ENCODE results near the gene C16orf96.

The C16orf96 gene

DNA sequence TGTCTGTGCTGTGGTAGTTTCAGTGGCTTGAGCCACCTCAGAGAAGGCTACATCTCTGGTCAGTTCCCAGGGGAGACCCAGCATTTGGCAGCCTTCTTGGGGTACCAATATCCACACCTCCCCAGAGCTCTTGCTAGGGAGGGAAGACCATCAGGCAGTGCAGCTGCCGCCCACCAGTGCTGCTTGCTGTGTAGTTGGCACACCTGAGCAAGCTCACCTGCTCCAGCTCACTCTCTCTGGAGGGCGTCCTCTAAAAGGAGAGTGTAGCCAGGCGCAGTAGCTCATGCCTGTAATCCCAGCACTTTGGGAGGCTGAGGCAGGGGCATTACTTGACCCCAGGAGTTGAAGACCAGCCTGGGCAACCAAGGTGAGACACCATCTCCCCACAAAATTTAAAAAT is 47.3 kb upstream of the C16orf96 start:
- no peak overlapping the region for H2AFZ ChIP-seq (ENCODE audit: low read depth, low read length, severe bottlenecking)
- H3K36me3 ChIP-seq (ENCODE audit: low read length): no peaks in the 10 kb centered on the region
- no peaks in the 10 kb centered on the region for H3K79me2 ChIP-seq (ENCODE audit: insufficient read depth, low read length)
- no peaks in the 10 kb centered on the region for H3K9me3 ChIP-seq (ENCODE audit: insufficient read depth, low read length)
- H3K4me2 ChIP-seq (ENCODE audit: low read depth, low read length, poor library complexity, severe bottlenecking): no peak overlapping the region
- H3K9me2 ChIP-seq (replicated peaks; ENCODE audit: insufficient read depth, low read length): no peaks in the 10 kb centered on the region
- no peaks in the 10 kb centered on the region for H4K20me1 ChIP-seq (ENCODE audit: low read depth, low read length)
- no peak overlapping the region for H3K27ac ChIP-seq (ENCODE audit: low read depth, low read length)
- H3K27me3 ChIP-seq (ENCODE audit: low read length): no peaks in the 10 kb centered on the region
- no peak overlapping the region for H3K9ac ChIP-seq (ENCODE audit: low read length)
- peaks cover 14% of the 10 kb centered on the region for H3F3A ChIP-seq (ENCODE audit: insufficient read depth)
- no peak overlapping the region for H3K4me3 ChIP-seq (ENCODE audit: insufficient read depth, low read length, poor library complexity, severe bottlenecking)
- TF ChIP-seq, protein P1, sequence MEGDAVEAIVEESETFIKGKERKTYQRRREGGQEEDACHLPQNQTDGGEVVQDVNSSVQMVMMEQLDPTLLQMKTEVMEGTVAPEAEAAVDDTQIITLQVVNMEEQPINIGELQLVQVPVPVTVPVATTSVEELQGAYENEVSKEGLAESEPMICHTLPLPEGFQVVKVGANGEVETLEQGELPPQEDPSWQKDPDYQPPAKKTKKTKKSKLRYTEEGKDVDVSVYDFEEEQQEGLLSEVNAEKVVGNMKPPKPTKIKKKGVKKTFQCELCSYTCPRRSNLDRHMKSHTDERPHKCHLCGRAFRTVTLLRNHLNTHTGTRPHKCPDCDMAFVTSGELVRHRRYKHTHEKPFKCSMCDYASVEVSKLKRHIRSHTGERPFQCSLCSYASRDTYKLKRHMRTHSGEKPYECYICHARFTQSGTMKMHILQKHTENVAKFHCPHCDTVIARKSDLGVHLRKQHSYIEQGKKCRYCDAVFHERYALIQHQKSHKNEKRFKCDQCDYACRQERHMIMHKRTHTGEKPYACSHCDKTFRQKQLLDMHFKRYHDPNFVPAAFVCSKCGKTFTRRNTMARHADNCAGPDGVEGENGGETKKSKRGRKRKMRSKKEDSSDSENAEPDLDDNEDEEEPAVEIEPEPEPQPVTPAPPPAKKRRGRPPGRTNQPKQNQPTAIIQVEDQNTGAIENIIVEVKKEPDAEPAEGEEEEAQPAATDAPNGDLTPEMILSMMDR (IDR thresholded peaks at IDR 0.05; ENCODE audit: insufficient read depth, low read length, poor library complexity, severe bottlenecking): no peak
- TF ChIP-seq EZH2phosphoT487 (conservative IDR thresholded peaks at IDR 0.05; ENCODE audit: low read length): no peak

DNA sequence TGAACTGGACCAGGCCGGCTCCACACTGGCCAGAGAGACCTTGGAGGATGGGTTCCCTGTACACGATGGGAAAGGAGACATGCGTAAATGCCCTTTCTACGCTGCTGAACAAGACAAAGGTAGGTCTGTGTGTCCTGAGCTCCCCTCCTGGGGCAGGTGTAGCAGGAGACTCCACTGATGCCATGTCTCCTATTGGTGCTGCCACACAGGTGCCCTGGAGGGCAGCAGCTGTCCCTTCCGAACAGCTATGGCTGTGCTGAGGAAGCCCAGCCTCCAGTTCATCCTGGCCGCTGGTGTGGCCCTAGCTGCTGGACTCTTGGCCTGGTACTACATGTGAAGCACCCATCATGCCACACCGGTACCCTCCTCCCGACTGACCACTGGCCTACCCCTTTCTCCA is 46.7 kb upstream of the C16orf96 start:
- Histone ChIP-seq H3K79me2 (ENCODE audit: insufficient read depth, low read length) (no peaks in the 10 kb centered on the region), H3K36me3 (ENCODE audit: low read length) (no peaks in the 10 kb centered on the region)

DNA sequence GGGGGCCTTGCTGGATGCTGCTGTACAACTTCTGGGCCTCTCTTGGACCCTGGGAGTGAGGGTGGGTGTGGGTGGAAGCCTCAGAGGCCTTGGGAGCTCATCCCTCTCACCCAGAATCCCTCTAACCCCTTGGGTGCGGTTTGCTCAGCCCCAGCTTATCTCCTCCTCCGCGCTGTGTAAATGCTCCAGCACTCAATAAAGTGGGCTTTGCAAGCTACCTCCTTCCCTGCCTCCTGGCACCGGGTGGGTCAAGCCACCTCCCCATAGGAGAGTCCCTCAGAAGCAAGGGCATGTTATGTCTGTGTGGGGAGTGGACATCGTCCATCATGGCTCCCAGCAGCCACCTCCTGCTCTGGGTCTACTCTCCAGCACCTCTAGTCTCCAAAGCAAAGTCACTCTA is 46.0 kb upstream of the C16orf96 start:
- Histone ChIP-seq H4K20me1 (ENCODE audit: low read depth, low read length) (no peaks in the 10 kb centered on the region), H3K9ac (ENCODE audit: low read length) (no peak overlapping the region), H3K4me2 (ENCODE audit: low read depth, low read length, poor library complexity, severe bottlenecking) (no peak overlapping the region), H3K27me3 (ENCODE audit: low read length) (no peaks in the 10 kb centered on the region), H3K79me2 (ENCODE audit: insufficient read depth, low read length) (no peaks in the 10 kb centered on the region), H2AFZ (ENCODE audit: low read depth, low read length, severe bottlenecking) (no peak overlapping the region), H3K9me3 (ENCODE audit: insufficient read depth, low read length) (no peaks in the 10 kb centered on the region), H3K36me3 (ENCODE audit: low read length) (no peaks in the 10 kb centered on the region), H3K4me3 (ENCODE audit: insufficient read depth, low read length, poor library complexity, severe bottlenecking) (no peak overlapping the region), H3K27ac (ENCODE audit: low read depth, low read length) (no peak overlapping the region), H3K9me2 (replicated peaks; ENCODE audit: insufficient read depth, low read length) (no peaks in the 10 kb centered on the region), H3F3A (ENCODE audit: insufficient read depth) (peaks cover 10% of the 10 kb centered on the region)
- TF ChIP-seq EZH2phosphoT487 (conservative IDR thresholded peaks at IDR 0.05; ENCODE audit: low read length): no peak
- TF ChIP-seq, protein P1 (IDR thresholded peaks at IDR 0.05; ENCODE audit: insufficient read depth, low read length, poor library complexity, severe bottlenecking): no peak

More for the DNA sequence above, 46.7 kb upstream of the C16orf96 start:
- H3K4me2 ChIP-seq (ENCODE audit: low read depth, low read length, poor library complexity, severe bottlenecking): no peak overlapping the region
- no peak overlapping the region for H3K27ac ChIP-seq (ENCODE audit: low read depth, low read length)
- no peaks in the 10 kb centered on the region for H3K9me2 ChIP-seq (replicated peaks; ENCODE audit: insufficient read depth, low read length)
- H3K4me3 ChIP-seq (ENCODE audit: insufficient read depth, low read length, poor library complexity, severe bottlenecking): no peak overlapping the region
- H3K27me3 ChIP-seq (ENCODE audit: low read length): no peaks in the 10 kb centered on the region
- peaks cover 14% of the 10 kb centered on the region for H3F3A ChIP-seq (ENCODE audit: insufficient read depth)
- H3K9ac ChIP-seq (ENCODE audit: low read length): no peak overlapping the region
- TF ChIP-seq, protein P1 (IDR thresholded peaks at IDR 0.05; ENCODE audit: insufficient read depth, low read length, poor library complexity, severe bottlenecking): no peak
- no peak for TF ChIP-seq EZH2phosphoT487 (conservative IDR thresholded peaks at IDR 0.05; ENCODE audit: low read length)
- no peaks in the 10 kb centered on the region for H3K9me3 ChIP-seq (ENCODE audit: insufficient read depth, low read length)
- no peaks in the 10 kb centered on the region for H4K20me1 ChIP-seq (ENCODE audit: low read depth, low read length)
- H2AFZ ChIP-seq (ENCODE audit: low read depth, low read length, severe bottlenecking): no peak overlapping the region

All from SU-DHL-6 (cell line).